Measurements from ENCODE around the gene TSPAN4.

The TSPAN4 gene

DNA sequence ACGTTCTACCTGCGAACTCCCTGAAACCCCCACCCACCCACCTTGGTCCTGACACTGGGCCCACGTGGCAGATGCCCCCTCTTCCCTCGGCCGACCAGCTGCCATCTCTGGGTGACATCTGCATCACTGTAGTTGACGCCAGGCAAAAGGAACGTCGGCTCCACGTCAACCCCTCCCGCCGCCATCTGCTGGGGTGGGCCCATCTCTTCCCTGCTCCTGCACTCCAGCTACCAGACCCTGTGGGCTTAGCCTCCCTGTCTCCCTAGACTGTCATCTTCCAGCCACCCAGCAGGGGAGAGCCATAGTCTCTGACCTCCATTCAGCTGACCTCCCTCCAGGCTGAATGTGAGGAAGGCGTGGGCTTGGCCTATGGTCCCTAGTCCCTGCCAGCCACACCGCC, 46.6 kb downstream of the TSPAN4 start:
- no peak for DNase-seq (ENCODE audit: low read depth)

DNA sequence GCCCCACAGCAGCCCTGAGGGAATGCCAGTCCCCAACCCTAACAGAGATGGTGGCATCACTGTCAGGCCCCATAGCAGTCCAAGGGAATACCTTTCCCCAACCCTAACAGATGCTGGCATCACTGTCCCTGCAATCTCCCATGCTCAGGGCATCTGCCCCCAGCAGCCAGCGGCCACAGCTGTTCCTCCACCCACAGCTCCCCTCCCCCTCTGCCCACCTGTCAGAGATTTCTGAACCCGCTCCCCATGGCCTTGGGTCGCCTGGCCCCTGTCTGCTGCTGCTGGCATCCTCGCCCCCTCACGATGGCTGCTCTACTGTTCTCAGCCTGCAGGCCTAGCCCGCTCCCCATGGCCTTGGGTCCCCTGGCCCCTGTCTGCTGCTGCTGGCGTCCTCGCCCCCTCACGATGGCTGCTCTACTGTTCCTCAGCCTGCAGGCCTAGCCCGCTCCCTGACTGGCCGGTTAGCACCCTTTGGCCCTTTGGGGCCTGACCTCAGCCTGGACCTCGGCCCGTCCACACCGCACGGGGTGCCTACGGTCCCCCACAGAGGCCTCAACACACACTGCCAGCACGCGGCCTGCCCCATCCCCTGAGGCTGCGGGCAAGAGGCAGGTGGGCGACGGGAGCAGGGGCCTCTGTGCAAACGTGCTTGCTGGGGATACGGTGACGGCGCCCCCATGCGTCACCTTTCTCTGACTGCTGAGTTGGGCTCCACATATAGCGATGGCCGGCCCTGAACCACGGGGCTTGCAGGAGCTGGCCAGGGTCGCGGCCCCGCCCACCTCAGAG, 47.2 kb downstream of the TSPAN4 start:
- no peak for DNase-seq (ENCODE audit: low read depth)

DNA sequence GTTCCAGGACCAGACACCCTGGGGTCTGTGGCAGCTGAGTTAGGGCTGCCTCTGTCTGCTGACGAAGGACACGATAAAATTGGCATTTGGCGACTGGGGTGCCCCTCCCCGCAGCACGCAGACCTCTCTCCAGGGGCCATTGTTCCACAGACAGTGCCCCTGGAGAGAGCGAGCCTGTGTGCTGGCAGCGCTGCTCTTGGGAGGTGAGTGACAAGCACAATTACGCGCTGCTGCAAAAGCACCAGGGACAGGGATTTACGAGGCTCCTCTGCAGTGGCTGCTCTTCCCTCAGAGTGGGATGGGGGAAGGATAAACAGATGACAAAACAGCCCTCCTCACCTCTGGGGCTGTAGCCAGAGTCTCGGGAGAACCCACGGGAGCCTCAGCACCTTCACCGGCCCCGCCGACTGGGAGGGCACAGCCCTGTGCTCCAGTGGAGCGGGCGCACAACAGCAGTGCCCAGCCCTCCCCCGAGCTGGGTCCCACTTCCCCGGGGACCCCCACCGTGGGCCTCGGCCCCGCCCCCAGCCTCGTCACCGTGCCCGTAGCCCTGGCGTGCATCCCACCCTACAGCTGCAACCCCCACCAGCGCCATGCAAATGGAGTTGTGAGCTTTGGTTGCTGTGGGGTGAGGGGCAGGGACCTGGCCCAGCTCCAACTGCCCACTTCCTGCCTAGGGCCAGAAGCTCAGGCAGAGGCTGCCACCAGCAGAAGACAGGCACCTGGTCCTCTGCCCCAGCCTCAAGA, 48.3 kb downstream of the TSPAN4 start:
- DNase-seq (ENCODE audit: low read depth): no peak

DNA sequence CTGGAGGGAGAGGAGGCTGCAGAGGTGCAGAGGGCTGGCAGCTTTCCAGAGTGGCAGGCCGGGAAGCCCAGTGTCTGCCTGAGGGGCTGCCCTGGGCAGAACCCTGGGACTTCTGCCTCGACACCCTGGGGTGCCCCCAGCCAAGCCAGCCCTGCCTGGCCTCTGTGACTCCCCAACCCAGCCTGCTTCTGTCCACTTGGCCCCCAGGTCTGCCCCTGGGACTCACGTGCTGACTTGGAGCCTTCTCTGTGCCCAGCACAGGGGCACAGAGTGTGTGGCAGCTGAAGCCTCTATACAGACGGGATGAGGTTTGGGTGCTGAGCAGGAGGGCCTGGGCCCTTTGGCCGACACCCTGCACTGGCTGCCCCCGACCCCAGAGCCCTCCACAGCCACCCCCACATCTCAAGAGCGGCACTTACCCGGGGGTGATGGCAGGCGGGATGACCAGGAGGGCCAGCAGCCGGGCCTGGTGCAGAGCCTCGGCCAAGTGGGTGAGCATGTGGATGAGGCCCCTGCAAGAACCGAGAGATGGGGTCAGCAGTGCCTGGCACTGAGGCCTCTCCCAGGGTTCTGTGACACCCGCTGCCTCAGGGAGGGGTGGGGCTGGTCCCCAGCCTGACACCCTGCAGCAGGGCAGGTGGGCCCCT, 50.5 kb downstream of the TSPAN4 start:
- no peak for DNase-seq (ENCODE audit: low read depth)

DNA sequence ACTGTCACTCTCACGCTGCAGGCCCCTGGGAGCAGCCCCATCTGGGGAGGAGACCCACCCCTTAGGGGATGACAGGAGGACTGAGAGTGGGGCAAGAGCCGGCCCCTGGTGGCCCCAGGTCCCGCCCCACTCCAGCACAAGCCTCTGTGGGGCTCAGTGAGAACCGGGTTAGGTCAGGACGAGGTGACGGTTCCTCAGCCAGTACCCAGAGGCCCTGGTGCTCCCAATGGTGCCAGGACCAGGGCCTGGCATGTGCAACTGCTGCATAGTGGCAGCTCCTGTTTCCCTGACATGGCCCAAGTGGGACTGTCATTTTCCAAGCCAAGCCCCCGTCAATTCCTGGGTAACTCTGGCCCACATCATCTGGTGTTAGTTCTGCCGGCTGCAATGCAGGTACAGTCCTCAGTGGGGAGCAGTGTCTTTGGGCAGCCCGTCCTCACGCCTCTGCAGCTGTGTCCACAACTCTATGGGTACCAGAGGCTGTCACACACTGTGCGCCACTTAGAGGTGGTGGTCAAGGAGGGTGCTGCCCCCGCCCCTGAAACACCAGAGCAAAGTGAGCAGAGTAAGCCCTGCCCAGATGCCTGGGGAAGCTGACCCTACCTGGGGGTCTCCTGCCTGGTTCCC, 52.0 kb downstream of the TSPAN4 start:
- no peak for DNase-seq (ENCODE audit: low read depth)

DNA sequence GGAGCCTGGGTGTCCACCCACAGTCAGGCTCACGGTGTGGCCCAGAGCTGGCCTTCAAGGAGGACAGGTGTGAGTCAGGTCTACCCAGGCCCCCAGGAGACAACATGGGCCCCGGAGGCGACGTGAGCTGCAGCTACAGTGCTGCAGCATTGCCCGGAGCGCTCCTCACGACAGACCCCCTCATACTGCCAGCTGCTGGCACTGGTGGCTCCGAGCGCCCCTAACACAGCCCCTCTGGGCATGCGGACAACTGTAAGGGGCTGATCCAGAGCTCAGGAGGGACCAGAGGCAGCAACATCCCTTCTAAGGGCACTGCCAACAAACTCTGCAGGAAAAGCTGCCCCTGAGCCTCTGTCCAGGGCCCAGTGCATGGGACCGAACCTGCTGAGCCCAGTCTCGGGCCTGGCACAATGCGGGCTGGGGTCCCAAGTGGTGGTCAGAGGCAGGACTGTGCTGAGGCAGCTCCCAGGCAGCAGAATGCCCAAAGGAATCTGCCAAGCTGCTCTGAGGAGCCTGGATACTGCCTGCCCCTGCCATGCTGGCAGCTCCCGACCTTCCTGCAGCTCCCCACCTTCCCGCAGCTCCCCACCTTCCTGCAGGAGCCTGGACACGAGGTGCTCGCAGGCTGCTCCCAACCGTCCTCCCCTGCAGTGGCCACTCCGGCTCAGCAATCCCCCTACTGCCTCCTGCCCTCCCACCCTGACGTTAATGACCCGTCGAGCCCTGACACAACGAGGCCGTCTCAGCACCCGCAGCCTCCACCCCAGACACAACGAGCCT, 52.9 kb downstream of the TSPAN4 start:
- DNase-seq (ENCODE audit: low read depth): no peak

DNA sequence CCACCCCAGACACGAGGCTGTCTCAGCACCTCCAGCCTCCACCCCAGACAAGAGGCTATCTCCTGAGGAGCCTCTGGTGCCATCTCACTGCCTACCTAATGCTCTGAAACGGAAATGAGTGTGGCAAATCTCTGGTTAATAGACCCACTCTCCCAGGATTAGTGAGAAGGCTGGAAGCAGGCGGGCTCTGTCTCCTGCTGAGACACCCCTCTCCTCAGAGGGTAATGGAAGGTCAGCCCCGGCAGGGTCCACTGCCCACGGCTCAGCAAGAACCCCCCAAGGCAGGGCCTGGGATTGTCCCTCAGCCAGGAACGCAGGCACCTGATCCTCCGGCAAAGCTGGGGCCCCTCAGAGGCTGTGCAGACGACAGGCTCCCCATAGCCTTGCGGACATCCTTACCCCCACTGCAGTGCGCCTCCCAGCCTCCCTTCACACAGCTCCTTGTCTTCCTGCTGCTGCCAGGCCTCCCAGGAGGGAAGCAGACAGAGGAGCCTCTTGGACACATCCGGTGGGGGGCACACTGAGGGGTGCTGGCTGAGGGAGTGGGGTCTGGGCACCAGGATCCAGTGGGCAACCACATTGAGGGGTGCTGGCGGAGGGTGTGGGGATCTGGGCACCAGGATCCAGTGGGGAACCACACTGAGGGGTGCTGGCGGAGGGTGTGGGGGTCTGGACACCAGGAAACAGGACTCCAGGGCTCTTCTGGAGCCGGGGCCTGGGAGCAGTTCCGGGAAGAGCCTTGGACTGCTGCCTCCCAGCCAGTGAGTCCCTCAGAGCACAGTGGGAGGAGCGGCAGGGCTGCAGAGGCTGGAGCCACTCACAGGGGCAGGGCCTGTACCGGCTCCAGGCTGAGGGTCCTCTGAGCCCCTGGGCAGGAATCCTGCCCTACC, 54.8 kb downstream of the TSPAN4 start:
- DNase-seq (ENCODE audit: low read depth): no peak

DNA sequence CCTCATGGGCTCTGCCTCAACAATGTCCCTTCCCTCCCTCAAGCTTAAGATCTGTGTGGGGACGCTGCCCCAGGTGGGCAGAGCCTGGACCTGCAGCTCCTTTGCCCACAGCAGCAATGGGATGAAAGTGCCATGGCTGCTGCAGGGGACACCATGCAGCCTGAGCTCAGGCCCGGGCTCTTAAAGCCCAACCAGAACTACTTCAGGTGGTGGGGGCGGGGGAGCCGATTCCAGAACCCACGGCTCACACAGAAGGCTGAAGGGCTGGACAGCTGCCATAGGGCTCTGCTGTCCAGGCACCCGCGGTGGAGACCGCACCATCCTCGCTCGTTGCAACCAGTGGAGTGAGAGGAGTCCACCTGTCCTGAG, 55.5 kb downstream of the TSPAN4 start:
- no peak for DNase-seq (ENCODE audit: low read depth)

DNA sequence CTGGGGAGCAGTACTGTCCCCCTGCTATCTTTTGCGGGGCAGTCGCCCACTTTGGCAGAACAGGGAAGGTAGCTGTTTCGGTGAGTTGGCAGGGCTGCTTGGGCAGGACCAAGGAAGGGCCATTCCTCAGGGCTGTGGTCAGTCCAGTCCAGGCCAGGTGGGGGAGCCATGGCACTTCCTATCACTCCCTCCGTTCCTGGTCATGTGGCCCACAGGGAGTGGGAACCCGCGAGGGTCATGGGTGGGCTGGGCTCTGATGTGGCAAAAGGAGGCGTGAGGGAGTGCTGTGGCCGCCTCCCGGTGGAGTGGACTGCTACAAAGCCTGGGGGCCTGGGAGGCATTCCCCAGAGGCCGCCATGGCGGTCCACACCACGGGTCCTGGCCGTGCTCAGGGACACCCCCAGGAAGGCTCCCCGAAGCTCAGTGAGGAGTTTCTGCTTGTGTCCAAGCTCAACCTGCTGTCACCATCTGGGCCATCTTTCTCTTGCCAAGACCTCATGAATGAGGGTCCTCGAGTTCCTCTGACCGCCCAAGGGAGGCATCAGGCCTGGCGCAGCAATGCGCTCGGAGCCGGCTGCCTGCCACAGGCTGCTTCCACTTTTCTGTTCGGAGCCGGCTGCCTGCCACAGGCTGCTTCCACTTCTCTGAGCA, 56.0 kb downstream of the TSPAN4 start:
- no peak for DNase-seq (ENCODE audit: low read depth)

DNA sequence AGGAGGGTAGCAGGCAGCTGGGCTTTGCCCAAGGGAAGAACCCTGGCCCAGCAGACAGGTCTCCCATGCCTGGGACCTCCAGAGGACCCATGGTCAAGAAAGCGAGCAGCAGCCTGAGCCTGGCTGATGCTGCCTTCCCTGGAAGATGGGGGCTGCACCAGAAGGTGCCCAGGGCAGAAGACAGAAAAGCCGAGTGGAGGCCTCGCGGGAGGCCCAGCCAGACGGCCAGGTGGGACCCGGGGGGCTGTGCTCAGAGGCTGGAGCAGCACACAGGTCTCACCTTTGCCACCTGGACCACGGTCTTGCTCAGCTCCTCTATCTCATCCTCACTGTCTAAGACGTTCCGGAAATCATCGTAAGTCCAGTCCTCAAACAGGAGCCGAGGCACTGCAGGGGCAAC, 57.1 kb downstream of the TSPAN4 start:
- no peak for DNase-seq (ENCODE audit: low read depth)

DNA sequence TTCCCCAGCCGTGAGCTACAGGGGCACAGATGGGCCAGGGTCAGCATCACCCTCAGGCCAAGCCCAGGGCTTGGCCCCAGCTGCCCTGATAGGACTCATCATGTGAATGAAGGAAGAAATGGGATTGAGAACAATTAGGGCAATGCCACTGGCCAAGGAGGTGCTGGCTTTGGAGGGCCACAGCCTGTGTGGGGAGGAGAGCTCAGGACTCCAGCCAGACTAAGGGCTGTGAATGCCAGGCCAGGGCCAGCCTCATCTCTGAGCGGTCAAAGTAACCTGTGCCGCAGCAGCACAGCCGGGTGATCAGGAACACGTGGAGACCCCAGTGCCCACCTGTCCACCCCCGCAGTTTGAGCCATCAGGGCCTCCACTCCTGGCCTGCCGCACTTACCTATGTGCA, 57.9 kb downstream of the TSPAN4 start:
- no peak for DNase-seq (ENCODE audit: low read depth)

DNA sequence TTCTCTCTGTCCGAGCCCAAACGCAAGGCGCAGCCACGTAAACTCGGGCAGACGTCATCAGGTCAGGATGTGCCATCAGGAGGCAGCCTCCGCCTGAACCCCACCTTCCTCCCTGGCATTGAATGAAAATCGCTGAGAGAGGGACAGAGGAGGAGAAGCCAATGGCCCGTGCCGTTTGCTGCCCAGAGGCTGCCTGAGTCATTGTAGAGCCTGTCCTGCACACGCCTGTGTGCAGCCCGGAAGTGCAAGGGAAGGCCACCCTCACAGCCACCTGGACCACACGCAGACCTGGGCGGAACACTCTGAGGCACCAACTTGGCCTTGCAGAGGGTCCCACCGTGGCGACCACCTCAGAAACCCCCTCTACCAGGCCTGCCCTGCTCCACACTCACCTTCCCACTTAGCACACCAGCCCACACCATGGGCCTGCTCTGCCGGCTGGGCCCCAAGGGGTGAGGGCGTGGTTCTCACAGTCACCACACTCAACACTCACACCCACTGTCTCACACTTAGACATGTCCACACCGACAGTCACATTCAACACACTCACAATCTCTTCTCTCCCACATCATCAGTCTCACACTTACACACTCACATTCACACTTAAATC, 58.9 kb downstream of the TSPAN4 start:
- DNase-seq (ENCODE audit: low read depth): no peak

DNA sequence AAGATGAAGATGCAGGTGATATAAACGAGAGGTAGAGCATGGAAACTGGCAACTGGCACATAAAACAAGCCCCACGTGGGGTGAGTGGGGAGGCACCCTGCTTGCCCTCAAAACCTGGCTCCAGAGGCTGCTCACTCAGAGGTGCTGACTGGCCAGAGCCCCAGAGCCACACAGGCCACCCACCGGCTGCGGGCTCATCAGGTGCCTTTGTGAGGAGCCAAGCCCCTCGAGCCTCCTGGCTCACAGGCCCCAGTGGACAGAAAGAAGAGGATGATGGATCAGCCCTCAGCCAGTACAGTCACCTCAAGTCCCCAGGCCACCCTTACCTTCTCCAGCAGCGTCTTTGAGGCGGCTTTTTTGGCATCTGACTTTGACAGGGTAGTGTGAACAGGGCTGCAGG, 61.7 kb downstream of the TSPAN4 start:
- no peak for DNase-seq (ENCODE audit: low read depth)

DNA sequence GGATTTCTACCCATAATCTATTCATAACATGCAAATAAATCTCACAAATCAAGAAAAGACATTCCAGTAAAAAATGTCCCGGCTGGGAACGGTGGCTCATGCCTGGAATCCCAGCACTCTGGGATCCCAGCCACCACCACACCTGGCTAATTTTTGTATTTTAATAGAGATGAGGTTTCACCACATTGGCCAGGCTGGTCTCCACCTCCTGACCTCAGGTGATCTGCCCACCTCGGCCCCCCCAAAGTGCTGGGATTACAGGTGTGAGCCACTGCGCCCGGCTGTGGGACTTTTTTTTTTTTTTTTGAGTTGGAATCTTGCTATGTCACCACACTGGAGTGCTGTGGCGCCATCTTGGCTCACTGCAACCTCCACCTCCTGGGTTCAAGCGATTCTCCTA, 63.3 kb downstream of the TSPAN4 start:
- no peak for DNase-seq (ENCODE audit: low read depth)

DNA sequence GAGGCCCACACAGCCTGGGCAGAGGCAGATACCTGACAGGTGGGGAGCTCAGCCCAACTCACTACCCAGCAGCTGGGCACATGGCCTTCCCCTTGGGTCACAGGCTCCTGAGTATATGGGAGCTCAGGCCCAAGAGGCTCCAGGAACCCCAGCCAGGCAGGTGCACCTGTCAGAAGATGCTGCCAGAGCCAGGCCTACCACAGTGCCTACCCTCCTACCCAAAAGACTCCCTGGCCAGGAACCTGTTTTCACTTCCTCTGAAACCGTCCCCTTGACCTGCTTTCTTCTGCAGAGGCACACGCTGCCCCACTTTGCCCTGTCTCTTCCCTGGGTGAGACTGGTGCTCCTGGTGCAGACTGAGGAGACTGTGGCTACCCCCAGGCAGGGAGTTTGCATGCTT, 65.0 kb downstream of the TSPAN4 start:
- no peak for DNase-seq (ENCODE audit: low read depth)

DNA sequence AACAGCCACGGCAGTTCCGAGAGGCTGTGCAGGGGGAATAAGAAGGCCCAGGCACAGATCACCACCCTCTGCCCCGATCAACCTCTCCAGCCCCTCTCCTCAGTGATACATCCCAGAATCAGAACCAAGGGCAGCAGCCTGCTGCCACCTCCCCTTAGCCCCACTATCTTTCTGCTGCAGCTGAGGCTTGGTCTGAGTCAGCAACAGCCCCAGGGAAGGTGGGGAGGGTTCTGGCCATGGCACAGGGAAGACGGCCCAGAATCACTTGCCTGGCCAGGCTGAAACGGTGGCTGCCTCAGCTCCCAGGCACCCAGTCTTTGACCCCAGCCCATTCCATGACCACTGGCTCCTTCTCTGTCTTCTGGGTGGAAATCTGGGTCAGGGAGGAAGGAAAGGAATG, 65.6 kb downstream of the TSPAN4 start:
- no peak for DNase-seq (ENCODE audit: low read depth)

DNA sequence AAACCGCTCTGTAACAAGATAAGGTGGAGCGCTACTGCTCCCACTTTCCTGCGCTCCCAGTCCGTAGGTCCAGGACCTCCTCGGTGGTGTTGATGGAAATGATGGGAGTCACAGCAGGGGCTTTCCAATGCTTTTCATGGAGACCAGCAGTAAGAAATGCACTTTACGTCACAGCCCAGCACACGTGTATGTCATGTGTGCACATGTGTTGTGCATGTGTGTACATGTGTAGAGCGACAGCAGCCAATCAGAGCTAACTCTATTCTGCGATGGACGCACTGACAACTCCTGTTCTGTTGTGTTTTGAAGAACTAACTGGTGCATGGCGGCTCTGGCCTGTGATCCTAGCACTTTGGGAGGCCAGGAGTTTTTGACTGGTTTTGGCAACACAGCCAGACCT, 66.8 kb downstream of the TSPAN4 start:
- no peak for DNase-seq (ENCODE audit: low read depth)

DNA sequence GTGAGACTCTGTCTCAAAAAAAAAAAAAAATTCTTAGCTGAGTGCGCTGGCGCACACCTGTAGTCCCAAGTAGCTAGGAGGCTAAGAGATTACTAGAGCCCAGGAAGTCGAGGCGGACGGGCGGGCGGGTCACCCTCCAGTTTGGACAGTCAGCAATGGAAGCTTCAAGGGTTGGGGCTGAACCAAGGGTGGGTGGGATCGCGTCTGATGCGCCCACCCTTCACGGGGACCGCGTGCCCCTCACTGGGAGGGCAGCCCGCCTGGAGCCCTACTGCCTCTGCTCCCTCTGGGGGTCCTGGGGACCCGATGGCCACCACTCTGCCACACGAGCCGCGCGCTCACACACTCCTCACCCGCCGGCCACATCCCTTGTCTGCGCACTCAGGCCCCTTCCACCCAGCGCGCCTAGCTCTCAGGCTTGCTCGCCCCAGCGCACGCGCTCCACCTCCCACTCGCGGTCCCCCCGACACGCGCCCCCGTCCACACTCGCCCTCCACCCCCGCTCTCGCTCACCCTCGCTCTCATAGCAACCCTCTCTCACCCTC, 67.5 kb downstream of the TSPAN4 start:
- no peak for DNase-seq (ENCODE audit: low read depth)

DNA sequence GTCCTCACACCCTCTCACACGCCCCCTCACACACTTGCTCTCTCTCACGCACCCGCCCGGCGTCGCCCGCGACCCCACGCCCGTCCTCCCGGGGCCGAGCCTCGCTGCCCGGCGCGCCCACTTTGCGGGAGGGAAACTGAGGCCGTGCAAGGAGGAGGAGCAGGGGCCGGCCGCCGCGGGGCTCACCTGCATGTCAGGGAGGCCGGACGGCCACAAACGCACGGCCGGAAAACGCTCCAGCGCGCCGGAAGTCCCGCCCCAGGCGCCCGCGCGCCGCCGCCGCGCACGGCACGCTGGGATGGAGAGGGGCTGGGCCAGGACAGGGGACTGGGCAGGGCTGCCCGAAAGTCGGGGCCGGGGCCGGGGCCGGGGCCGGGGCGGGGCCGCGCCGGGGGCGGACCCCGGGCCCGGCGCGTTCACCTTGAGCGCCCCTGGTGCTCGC, 68.0 kb downstream of the TSPAN4 start, which contains the start of gene CHID1:
TSS of gene CHID1 (minus strand) at position 222 of the 442 bp plus-strand sequence. CDS start 5,994 bp downstream, outside the sequence.
- peak; percentile 91 for DNase-seq (ENCODE audit: low read depth)
